HL-60 (cell line): ENCODE data around the gene FASTK.

Experiments
- TF ChIP-seq, protein P1 (sequence below): IDR thresholded peaks from one replicate; pipeline ENCODE4 v1.5.1; 2011; ENCODE audit warnings: low read length, control low read depth, inconsistent platforms; ENCODE audit not compliant: insufficient read depth
- TF ChIP-seq, protein P2 (sequence below): IDR thresholded peaks from 2 replicates; pipeline ENCODE4 v1.6.1; 2012; ENCODE audit warnings: low read depth; ENCODE audit not compliant: insufficient replicate concordance

DNA sequence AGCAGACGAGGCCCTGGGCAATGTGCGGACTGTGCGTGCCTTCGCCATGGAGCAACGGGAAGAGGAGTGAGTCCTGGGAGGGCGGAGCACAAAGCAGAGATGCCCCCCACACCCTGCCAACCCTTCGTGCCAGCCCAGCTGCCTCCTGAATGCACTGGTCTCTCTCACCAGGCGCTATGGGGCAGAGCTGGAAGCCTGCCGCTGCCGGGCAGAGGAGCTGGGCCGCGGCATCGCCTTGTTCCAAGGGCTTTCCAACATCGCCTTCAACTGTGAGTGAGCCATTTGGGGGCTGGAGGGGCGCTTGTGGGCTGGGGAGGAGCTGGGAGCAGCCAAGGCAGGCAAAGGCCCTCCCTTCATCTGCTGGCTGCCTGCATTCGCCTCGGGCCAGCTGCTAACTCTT lies 44.7 kb downstream of the FASTK start:
- TF ChIP-seq, protein P1, sequence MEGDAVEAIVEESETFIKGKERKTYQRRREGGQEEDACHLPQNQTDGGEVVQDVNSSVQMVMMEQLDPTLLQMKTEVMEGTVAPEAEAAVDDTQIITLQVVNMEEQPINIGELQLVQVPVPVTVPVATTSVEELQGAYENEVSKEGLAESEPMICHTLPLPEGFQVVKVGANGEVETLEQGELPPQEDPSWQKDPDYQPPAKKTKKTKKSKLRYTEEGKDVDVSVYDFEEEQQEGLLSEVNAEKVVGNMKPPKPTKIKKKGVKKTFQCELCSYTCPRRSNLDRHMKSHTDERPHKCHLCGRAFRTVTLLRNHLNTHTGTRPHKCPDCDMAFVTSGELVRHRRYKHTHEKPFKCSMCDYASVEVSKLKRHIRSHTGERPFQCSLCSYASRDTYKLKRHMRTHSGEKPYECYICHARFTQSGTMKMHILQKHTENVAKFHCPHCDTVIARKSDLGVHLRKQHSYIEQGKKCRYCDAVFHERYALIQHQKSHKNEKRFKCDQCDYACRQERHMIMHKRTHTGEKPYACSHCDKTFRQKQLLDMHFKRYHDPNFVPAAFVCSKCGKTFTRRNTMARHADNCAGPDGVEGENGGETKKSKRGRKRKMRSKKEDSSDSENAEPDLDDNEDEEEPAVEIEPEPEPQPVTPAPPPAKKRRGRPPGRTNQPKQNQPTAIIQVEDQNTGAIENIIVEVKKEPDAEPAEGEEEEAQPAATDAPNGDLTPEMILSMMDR: no peak
- TF ChIP-seq, protein P2, sequence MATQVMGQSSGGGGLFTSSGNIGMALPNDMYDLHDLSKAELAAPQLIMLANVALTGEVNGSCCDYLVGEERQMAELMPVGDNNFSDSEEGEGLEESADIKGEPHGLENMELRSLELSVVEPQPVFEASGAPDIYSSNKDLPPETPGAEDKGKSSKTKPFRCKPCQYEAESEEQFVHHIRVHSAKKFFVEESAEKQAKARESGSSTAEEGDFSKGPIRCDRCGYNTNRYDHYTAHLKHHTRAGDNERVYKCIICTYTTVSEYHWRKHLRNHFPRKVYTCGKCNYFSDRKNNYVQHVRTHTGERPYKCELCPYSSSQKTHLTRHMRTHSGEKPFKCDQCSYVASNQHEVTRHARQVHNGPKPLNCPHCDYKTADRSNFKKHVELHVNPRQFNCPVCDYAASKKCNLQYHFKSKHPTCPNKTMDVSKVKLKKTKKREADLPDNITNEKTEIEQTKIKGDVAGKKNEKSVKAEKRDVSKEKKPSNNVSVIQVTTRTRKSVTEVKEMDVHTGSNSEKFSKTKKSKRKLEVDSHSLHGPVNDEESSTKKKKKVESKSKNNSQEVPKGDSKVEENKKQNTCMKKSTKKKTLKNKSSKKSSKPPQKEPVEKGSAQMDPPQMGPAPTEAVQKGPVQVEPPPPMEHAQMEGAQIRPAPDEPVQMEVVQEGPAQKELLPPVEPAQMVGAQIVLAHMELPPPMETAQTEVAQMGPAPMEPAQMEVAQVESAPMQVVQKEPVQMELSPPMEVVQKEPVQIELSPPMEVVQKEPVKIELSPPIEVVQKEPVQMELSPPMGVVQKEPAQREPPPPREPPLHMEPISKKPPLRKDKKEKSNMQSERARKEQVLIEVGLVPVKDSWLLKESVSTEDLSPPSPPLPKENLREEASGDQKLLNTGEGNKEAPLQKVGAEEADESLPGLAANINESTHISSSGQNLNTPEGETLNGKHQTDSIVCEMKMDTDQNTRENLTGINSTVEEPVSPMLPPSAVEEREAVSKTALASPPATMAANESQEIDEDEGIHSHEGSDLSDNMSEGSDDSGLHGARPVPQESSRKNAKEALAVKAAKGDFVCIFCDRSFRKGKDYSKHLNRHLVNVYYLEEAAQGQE: no peak
